ENCODE results near the gene BLID.

The BLID gene

DNA sequence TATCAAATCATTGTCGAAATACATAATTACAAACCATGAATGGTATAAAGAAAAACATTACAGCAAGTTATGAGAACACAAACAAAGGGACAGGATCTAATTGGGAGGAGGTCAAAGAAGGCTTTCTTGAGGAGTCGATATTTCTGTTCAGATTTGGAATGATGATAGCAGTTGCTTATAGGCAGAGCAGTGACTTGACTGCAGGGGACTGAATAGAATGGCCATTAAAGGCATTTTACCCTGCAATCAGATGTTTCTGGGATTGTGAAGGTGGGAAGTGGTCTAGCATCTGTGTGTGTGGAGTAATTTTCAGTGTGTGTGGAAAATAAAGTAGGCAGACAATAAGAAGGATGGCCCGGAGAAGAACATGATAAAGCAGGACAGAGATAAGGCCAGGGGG lies 41.0 kb downstream of the BLID start:
- DNase-seq, result no peak

DNA sequence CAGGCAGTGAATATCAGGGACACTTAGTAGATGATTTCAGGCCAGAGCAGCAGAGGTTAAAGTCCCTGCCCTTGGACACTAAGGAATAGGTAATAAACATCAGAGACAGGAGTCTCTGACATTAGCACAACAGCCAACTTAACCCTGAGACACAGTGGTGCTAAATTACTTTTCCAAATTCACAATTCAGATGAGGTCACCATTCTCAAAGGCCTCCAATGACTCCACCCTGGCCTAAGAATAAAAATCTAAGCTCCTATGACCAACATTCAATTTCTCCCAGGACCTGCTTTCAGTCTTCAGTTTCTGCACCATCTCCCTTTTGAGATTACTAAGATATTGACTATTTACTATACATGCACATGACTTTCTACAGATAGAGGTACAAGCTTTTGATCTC lies 42.0 kb downstream of the BLID start:
- no peak for DNase-seq

DNA sequence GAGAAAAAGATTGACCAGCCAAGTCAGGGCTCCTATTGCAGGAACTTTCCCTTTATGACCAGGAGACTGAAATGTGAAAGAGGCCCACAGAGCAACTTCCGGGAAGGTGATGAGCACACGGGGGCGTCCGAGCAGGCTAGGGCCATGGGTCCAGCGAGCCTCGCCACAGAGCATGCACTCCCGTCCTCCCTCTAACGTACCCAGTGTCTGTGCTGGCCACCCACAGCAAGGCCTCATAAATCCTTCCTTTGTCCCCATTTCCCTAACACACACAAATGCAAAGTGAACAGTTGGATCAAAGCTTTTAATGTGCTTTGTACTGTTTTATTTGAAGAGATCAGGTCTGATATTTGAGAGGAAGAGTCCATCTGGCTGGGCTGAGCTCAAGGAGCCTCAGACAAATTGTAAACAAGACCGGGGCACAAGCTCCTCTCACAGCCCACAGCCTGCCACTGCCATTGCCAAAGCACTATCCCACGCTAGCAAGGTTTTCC lies 44.3 kb downstream of the BLID start:
- DNase-seq, result no peak

DNA sequence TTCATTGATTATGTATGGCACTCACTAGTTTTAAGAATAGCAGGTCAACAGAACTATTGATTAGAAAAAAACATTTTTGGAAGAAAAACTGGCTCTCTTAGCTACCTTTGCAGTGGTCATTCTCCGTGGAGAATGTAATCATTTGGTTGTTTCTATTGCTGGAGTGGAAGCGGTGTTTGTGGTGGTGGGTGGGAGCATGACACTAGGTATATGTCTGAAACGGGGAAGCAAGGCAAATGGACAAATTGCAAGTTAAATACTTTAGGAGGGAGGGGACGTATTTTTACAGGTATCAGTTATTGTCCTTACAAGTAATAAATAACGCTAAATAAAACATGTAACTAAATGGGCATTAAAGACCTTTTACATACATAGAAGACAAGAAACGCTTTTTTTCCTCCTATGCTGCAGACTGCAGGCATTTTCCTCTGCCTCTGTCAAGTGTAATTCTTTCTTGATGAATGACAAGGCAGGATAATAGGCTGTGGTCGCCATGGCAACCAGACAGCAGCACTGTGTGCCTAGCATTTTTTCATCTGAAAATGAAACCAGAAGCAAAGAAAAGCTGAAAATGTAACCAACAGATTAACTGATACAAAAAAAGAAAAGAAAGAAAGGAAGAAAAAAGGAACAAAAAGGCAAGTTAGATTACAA lies 46.2 kb downstream of the BLID start:
- peak; percentile 44 for DNase-seq

DNA sequence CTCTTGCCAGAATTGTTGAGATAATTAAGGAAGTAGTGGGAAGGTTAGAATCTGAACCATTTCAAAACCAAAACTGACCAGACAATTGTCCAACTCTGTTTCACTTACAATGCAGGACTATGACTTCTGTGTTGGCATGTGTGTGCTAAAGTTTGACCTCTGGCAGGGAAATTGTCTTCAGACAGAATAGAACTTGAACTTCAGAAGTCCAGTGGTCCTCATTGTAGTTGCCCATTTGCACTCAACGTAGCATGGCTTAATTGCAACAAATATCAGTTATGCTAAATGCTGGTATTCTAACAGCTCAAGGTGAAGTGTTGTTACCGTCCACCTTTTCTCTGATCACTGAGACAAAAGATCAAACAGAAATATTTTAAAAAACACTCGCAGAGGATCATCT lies 47.2 kb downstream of the BLID start:
- DNase-seq, result no peak

DNA sequence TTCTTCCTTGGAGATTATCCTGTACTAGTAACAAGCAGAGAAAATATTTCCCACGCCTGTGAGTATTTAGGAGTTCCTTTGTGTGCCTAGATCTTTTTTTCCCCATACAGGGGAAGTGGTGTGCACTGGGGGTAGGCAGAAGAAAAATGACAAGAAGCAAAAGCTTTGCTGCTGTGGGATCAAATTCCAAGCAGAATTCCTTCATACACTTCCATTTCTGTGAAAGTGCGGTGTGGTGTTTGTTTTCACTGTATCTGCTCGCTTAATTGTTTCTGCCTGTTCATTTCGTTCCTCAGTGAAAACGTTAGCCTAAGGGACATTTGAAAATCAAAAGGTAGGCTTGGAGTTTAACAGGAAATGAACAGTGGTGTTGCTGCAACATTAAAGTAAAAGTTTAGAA lies 47.9 kb downstream of the BLID start:
- DNase-seq, result no peak
